DMS153 (cell line): ENCODE data around the gene MTIF3.

Source experiments
- DNase-seq: peaks from one replicate; lab custom pipeline; 2025; lab: John Stamatoyannopoulos, UW

Gene MTIF3, protein sequence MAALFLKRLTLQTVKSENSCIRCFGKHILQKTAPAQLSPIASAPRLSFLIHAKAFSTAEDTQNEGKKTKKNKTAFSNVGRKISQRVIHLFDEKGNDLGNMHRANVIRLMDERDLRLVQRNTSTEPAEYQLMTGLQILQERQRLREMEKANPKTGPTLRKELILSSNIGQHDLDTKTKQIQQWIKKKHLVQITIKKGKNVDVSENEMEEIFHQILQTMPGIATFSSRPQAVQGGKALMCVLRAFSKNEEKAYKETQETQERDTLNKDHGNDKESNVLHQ

GRCh38 chr13:27449936-27450828 is at the start of gene MTIF3:
Gene MTIF3, minus strand, starts transcription at chr13:27450564. Its CDS starts 10,116 bp downstream, at chr13:27440448.
- DNase-seq = peak; percentile 95

GRCh38 chr13:27497563-27498230 is 47.3 kb upstream of the MTIF3 start:
- DNase-seq = no peak

GRCh38 chr13:27496536-27497273 is 46.3 kb upstream of the MTIF3 start:
- no peak for DNase-seq

DNA sequence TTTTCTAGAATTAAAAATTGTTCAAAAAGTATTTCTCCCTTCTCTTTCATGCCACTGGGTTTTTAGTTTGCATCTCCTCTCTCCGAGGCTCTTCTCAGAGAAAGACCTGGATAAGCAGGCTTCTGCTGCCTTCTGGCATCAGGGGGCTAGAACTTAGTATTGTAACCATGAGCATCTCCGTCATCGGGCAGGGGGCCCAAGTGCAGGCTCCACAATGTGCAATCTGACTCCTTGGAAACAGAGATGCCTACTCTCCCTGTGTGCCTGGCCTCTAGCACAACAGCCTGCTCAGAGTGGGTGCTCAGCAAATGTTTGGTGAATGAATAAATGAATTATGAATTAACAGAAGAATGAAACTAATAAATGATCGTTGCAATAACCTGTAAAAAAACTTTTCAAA is 45.6 kb upstream of the MTIF3 start:
- no peak for DNase-seq

GRCh38 chr13:27495551-27495950 is 45.2 kb upstream of the MTIF3 start:
- no peak for DNase-seq

GRCh38 chr13:27493981-27494380 is 43.6 kb upstream of the MTIF3 start:
- DNase-seq = no peak

GRCh38 chr13:27489456-27489855 is 39.1 kb upstream of the MTIF3 start:
- no peak for DNase-seq

DNA sequence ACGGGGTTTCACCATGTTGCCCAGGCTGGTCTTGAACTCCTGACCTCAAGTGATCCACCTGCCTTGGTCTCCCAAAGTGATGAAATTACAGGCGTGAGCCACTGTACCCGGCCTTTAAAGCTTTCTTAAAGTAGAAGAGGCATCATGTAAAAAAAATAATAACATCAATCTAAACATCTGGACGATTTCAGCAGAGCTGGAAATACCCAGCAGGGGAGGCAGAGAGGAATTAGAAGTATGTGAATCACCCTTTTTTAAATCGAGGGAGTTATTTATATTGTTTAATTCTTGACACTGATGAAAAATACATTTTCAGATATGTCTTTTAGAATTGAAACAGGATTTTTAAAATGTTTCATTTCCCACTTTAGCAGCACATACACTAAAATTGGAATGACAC is 37.4 kb upstream of the MTIF3 start:
- DNase-seq = no peak

DNA sequence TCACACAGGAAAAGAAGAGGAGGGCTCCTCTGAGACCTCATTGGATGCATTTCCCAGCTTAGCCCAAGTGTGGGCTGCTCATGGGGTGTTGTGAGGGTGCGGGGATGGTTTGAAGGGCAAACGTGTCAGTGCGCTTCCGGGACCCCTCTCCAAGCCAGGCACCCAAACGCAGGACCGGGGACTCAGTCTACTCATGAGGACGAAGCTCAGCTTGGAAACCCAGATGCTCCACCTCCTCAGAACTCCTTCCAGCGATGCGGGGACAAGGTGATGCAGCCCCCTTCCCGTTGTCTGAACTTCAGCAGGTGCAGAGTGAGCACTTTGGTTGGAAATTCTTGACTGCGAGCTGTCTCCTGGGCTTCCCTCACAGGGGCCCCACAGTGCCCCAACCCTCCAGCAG is 33.1 kb upstream of the MTIF3 start:
- DNase-seq = no peak

DNA sequence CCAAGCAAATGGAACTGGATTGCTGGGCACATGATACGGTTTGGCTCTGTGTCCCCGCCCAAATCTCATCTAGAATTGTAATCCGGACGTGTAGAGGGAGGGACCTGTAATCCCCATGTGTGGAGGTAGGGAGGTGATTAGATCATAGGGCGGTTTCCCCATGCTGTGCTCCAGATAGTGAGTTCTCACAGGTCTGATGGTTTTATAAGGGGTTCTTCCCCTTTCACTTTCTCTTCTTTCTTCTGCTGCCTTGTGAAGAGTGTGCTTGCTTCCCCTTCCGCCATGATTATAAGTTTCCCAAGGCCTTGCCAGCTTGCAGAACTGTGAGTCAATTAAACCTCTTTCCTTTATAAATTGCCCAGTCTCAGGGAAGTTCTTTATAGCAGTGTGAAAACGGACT is 32.6 kb upstream of the MTIF3 start:
- no peak for DNase-seq

- DNase-seq = no peak
Observed at GRCh38 chr13:27481766-27482165, 31.4 kb upstream of the MTIF3 start.

- DNase-seq = peak; percentile 57
Observed at GRCh38 chr13:27476943-27477703, 26.8 kb upstream of the MTIF3 start.

DNA sequence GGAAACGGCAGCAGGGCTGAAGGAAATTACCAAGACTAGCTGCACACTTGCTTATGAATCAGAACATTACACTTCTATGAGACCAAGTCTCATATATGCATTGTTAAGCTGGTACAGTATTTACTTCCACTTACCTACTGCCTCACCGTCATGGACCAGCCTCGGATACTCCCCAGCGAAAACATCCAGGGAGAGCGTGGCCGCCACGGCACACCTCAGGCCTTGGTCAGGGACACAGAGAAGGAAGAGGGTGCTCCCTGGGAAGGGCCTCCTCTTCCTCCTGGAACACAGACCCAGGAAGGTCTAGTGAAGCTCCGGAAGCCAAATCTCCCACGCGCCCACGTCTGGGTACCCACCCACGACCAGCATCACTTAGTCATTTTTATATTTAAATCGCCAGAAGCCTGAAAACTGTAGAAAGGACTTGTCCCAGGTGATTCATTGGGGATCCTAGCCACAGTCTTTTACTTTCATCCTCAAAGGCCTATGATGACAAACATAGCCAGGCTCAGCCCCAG is 24.4 kb upstream of the MTIF3 start:
- no peak for DNase-seq

DNA sequence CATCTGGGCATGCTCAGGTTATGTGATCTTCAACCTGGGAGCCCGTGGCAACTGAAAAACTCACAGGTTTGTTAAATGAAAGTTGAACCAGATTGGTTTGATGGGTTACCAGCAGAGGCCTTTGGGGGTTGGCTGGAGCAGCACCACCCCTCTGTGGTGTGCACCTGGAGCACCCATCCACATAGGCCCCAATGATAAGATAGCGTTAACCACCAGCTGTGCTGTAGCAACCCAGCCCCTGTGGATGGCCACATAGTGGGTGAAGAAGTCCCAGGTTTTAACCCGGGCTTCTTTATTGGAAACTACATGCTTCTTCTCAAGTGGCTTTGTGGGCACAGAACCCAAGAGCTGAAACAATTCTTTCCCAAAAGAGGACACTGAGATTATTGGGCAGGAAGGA is 22.6 kb upstream of the MTIF3 start:
- no peak for DNase-seq

- DNase-seq = no peak
Observed at GRCh38 chr13:27472441-27472840, 22.1 kb upstream of the MTIF3 start.

GRCh38 chr13:27470075-27470820 is 19.9 kb upstream of the MTIF3 start:
- no peak for DNase-seq

GRCh38 chr13:27466513-27466912 is 16.1 kb upstream of the MTIF3 start:
- no peak for DNase-seq

DNA sequence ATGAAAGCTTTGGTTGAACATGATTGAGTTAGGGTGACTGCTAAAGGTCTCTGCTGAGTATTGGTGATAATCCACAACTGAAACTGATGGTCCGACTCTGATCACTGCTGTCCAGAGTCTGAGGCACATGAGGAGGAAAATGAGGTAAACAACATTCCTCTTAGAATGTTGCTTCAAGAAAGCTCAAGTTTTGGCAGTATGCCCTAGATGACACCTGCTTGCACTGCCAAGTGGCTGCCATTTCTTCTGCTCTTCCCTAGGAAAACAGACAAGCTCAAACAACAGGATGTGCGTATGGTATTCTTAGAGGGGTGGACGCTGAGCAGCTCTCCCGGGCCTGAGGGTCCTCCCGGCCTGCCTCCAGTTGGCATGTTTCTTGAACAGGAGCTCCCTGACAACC is 15.2 kb upstream of the MTIF3 start:
- no peak for DNase-seq

DNA sequence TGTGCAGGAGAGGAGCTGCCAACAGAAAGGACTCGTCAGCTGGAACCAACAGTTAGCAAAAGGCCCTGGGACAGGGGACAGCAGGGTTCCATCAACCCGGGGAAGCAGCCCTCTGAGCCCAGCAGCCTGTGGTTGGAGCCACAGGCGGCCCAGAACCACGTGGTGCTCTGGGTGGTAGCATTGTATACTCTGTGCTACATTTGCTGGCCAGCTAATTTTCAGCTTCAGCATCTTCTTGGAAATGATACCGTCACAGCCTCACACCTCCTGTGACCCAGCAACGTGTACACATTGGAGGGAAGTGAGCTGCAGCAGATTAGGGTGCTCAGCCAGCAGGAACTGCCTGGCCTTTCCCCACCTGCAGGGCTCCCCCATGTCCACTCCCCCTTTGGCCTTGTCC is 13.1 kb upstream of the MTIF3 start:
- DNase-seq = no peak

DNA sequence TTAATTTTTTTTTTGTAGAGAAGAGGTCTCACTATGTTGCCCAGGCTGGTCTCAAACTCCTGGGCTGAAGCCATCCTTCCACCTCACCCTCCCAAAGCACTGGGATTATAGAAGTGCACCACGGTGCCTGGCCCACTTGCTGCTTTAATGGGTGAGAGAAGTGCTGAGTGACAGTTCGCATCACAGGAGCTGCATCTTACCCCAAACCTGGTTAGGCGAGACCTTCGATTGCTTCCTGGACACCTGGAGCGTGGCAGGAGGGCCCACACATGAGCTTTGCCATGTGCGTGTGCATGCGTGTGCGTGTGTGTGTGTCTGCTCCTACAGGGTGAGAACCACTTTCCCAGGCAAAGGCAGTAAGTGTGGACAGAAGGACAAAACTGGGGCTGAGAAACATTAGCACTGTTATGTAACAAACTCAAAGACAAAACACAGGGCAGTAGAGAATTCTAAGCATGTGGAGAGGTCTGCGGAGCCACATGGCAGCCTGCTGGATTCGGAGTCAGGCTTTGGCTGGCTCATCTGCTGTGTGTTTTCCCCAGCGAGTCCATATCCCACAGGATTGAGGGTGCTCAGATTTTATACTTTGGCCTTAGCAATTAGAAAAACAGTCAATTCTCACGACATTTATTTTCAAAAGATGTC is 11.7 kb upstream of the MTIF3 start:
- no peak for DNase-seq
